GM12878 (cell line): Measurements from ENCODE around the gene FRYL. TPM values are rescaled to one million over a fixed set of nuclear protein-coding genes. Genes with fewer than 3 reads are reported as not detected.

Source experiments
- ATAC-seq: fragments of 200-7000 bp; cut with Tn5 transposase; 3 replicates; pipeline ENCODE4 v1.9.1; 2020; ENCODE audit warnings: mild to moderate bottlenecking, moderate library complexity
- BruUV-seq: library from RNA; stranded (reverse); fragments of 400-500 nt; replicated peaks from 2 replicates; lab custom pipeline; 2021; lab: Mats Ljungman, UMichigan
- CTCF ChIA-PET: fragments of 300-600 bp; sonication (Branson Sonifier 250); formaldehyde crosslinking; extraction: SDS; loops from one replicate; lab custom pipeline; 2021; ENCODE audit warnings: inconsistent platforms; lab: Yijun Ruan, JAX
- POLR2A ChIA-PET: fragments of 350-600 bp; formaldehyde crosslinking; extraction: SDS; loops from one replicate; lab custom pipeline; 2021; ENCODE audit warnings: inconsistent platforms; lab: Charles Lee
- RAD21 ChIA-PET: fragments of 300-600 bp; sonication (Branson Sonifier 250); formaldehyde crosslinking; loops from one replicate; lab custom pipeline; 2023; ENCODE audit warnings: antibody characterized with exemption; ENCODE audit not compliant: unreplicated experiment; lab: Charles Lee
- SMC1A ChIA-PET: fragments of 300-600 bp; sonication (Branson Sonifier 250); formaldehyde crosslinking; loops from one replicate; lab custom pipeline; 2023; ENCODE audit not compliant: unreplicated experiment, uncharacterized antibody; lab: Charles Lee
- DNase-seq: peaks from one replicate; pipeline ENCODE4 v3.0.0-alpha.2; 2011; ENCODE audit warnings: low read depth, low spot score
- FAIRE-seq: peaks from 3 replicates; lab custom pipeline; 2011; peaks lifted over from hg19 to GRCh38; lab: Jason Lieb, UNC
- H2AFZ ChIP-seq: 2 replicates; pipeline ENCODE4 v1.6.0; 2011; ENCODE audit warnings: low read depth, low read length, control low read depth; ENCODE audit not compliant: control insufficient read depth
- H3K27ac ChIP-seq: 2 replicates; pipeline ENCODE4 v1.5.1; 2011; ENCODE audit warnings: control low read depth; ENCODE audit not compliant: control insufficient read depth, insufficient read depth
- H3K27me3 ChIP-seq, 2 experiments: replicated peaks in 1 of 2; 2 replicates each; pipeline versions ENCODE4 v1.6.0 to v1.6.1; 2011; ENCODE audit warnings: low read length in 1 of 2; ENCODE audit not compliant: control insufficient read depth in 2 of 2, insufficient read depth in 2 of 2
- H3K36me3 ChIP-seq, 2 experiments: 2 replicates each; pipeline ENCODE4 v1.5.1; 2011; ENCODE audit warnings: low read length in 1 of 2; ENCODE audit not compliant: control insufficient read depth in 2 of 2, insufficient read depth in 2 of 2
- H3K4me1 ChIP-seq: 2 replicates; pipeline ENCODE4 v1.6.1; 2011; ENCODE audit warnings: mild to moderate bottlenecking, low read length, moderate library complexity, mixed read lengths; ENCODE audit not compliant: control insufficient read depth, insufficient read depth
- H3K4me2 ChIP-seq: 2 replicates; pipeline ENCODE4 v1.6.0; 2011; ENCODE audit warnings: control low read depth; ENCODE audit not compliant: control insufficient read depth, insufficient read depth
- H3K4me3 ChIP-seq: fragments of 200-600 bp; sonication (generic); 2 replicates; pipeline ENCODE4 v1.5.1; 2016
- H3K79me2 ChIP-seq: 2 replicates; pipeline ENCODE4 v1.6.0; 2011; ENCODE audit warnings: low read length; ENCODE audit not compliant: control insufficient read depth, insufficient read depth
- H3K9ac ChIP-seq: 2 replicates; pipeline ENCODE4 v1.8.0; 2011; ENCODE audit warnings: low read length, control low read depth, mixed read lengths; ENCODE audit not compliant: control insufficient read depth, insufficient read depth
- H3K9me3 ChIP-seq: replicated peaks from 3 replicates; pipeline ENCODE4 v1.5.1; 2011; ENCODE audit warnings: mild to moderate bottlenecking, low read length; ENCODE audit not compliant: control insufficient read depth, insufficient read depth
- H4K20me1 ChIP-seq: 2 replicates; pipeline ENCODE4 v1.6.0; 2011; ENCODE audit not compliant: control insufficient read depth, insufficient read depth
- SREBF1 ChIP-seq: IDR thresholded peaks from 2 replicates; pipeline ENCODE4 v1.6.1; 2012; ENCODE audit warnings: mild to moderate bottlenecking, low read length
- TCF3 ChIP-seq: IDR thresholded peaks from 2 replicates; pipeline ENCODE4 v1.6.1; 2012; ENCODE audit warnings: low read depth, mild to moderate bottlenecking, low read length, borderline replicate concordance; ENCODE audit not compliant: insufficient read depth
- ZNF622 ChIP-seq: fragments of 450-650 bp; IDR thresholded peaks from 2 replicates; pipeline ENCODE4 v1.6.1; 2017; ENCODE audit warnings: mild to moderate bottlenecking, inconsistent platforms
- WGBS: methylation state at CpG from one replicate; pipeline ENCODE4 v1.1.6; 2016; ENCODE audit warnings: low lambda C conversion rate; ENCODE audit not compliant: insufficient replicate concordance, insufficient coverage; ENCODE audit errors: missing lambda C conversion rate; 5-methylcytosine and 5-hydroxymethylcytosine counted together
- in situ Hi-C: fragments of 300-500 bp; cut with MboI; formaldehyde crosslinking; loops from 9 replicates; pipeline ENCODE4 v1.14.3; 2018; ENCODE audit warnings: mixed read lengths
- intact Hi-C: fragments of 100-400 bp; cut with micrococcal nuclease; formaldehyde crosslinking; loops from one replicate; pipeline ENCODE4 v1.14.2; 2022; ENCODE audit not compliant: unreplicated experiment
- polyA plus RNA-seq, 11 experiments: library from polyadenylated mRNA; depleted of rRNA in 4 of 11; unstranded in 6 of 11; stranded (reverse) in 5 of 11; fragments of >200 nt; fragmentation: Nextera tagmentation in 4 of 11; fragmentation: Illumina TruSeq in 1 of 11; extraction: Ambion mirVana in 4 of 11; extraction: Trizol in 1 of 11; gene quantifications; 1 replicate in 1 of 11; 2 replicates in 10 of 11; pipeline versions ENCODE4 v1.2.1 to v1.2.3, GENCODE V29; 2011 to 2016; ENCODE audit warnings: inconsistent platforms in 2 of 11, missing spikeins in 2 of 11, low read depth in 1 of 11
- total RNA-seq, 4 experiments: library from RNA; depleted of rRNA in 3 of 4; stranded (reverse); fragments of >200 nt in 3 of 4; fragmentation: Illumina TruSeq in 1 of 4; extraction: Trizol in 1 of 4; gene quantifications; 2 replicates each; pipeline versions ENCODE4 v1.2.1 to v1.2.3, GENCODE V29; 2013 to 2021
- TF ChIP-seq, protein P1 (sequence below): fragments of 450-650 bp; IDR thresholded peaks from 2 replicates; pipeline ENCODE4 v1.6.1; 2018; ENCODE audit warnings: borderline replicate concordance, mild to moderate bottlenecking; ENCODE audit not compliant: partially characterized antibody

Gene FRYL
- total and polyA plus RNA-seq, 10 of the 15 experiments (the other 5 are each of a cell fraction or from before 2014, with no cell fraction given), result 10.3 to 50.6 (median 28.7) TPM

DNA sequence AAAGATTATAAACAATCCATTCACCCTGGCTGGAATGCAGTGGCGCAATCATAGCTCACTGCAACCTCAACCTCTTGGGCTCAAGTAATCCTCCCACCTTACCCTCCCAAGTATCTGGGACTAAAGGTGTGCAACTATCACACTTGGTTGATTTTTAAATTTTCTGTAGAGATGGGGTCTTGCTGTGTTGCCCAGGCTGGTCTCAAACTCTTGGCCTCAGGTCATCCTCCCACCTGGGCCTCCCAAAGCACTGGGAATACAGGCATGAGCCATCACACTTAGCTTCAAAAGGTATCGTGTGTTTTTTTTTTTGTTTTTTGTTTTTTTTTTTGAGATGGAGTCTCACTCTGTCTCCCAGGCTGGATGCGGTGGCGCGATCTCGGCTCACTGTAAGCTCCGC, 71.5 kb downstream of the FRYL start:
- SMC1A ChIA-PET, result no interaction called here
- H4K20me1 ChIP-seq, result no peaks in the 10 kb centered on the region; the same call in 1 of the 2 replicates
- intact Hi-C loops (no loop called here), in situ Hi-C loops (no loop called here)
- no peak overlapping the region for H3K4me2 ChIP-seq
- H3K9ac ChIP-seq, result no peak overlapping the region
- WGBS, result 98% methylated on average over 7 of the region's 7 CpGs
- no peaks in the 10 kb centered on the region; the same call in none of the 2 replicates for H3K79me2 ChIP-seq
- BruUV-seq, result no TSS peak
- no peaks in the 10 kb centered on the region for H3K27me3 ChIP-seq
- no peak for FAIRE-seq
- H3K9me3 ChIP-seq, result no peaks in the 10 kb centered on the region
- ATAC-seq, result no peak
- H2AFZ ChIP-seq, result no peak overlapping the region
- H3K27ac ChIP-seq, result no peak overlapping the region
- no peaks in the 10 kb centered on the region; a peak in 2 of 4 replicates for H3K36me3 ChIP-seq
- no peak for DNase-seq
- TF ChIP-seq, protein P1, sequence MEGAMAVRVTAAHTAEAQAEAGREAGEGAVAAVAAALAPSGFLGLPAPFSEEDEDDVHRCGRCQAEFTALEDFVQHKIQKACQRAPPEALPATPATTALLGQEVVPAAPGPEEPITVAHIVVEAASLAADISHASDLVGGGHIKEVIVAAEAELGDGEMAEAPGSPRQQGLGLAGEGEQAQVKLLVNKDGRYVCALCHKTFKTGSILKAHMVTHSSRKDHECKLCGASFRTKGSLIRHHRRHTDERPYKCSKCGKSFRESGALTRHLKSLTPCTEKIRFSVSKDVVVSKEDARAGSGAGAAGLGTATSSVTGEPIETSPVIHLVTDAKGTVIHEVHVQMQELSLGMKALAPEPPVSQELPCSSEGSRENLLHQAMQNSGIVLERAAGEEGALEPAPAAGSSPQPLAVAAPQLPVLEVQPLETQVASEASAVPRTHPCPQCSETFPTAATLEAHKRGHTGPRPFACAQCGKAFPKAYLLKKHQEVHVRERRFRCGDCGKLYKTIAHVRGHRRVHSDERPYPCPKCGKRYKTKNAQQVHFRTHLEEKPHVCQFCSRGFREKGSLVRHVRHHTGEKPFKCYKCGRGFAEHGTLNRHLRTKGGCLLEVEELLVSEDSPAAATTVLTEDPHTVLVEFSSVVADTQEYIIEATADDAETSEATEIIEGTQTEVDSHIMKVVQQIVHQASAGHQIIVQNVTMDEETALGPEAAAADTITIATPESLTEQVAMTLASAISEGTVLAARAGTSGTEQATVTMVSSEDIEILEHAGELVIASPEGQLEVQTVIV, result no peak
- TF ChIP-seq ZNF622, result no peak
- CTCF ChIA-PET, result interaction anchor here (0.8 kb wide), 1 partner anchor 18 kb away, joined by 3 read pairs; no protein-coding TSS in a partner anchor
- POLR2A ChIA-PET, result no interaction called here
- H3K4me3 ChIP-seq, result no peak overlapping the region
- H3K4me1 ChIP-seq, result no peaks in the 10 kb centered on the region
- RAD21 ChIA-PET, result no interaction called here

DNA sequence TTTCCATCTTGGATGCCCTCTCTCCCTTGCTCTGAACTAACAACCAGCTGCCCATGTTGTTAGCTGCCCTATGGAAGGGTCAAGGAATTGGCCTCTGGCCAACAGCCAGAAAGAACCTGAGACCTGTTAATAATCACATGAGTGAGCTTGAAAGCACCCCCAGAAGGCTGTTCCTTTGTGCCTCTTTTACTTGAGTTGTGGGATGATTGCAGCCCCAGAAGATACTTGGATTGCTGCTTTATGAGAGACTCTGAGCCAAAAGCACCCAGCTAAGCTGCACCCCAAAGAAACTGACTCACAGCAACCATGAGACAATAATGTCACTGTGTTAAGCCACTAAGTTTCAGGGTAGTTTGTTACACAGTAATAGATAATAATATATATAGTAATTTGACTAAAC, 73.3 kb downstream of the FRYL start:
- Histone ChIP-seq H3K79me2 (no peaks in the 10 kb centered on the region; the same call in none of the 2 replicates), H3K4me3 (no peak overlapping the region), H2AFZ (no peak overlapping the region), H3K27ac (no peak overlapping the region), H3K9ac (no peak overlapping the region), H3K9me3 (no peaks in the 10 kb centered on the region), H3K4me2 (no peak overlapping the region), H4K20me1 (no peaks in the 10 kb centered on the region; the same call in 1 of the 2 replicates), H3K36me3 (no peaks in the 10 kb centered on the region; a peak in 2 of 4 replicates), H3K4me1 (no peaks in the 10 kb centered on the region), H3K27me3 (no peaks in the 10 kb centered on the region)
- no peak for DNase-seq
- SMC1A ChIA-PET, result no interaction called here
- no peak for ATAC-seq
- POLR2A ChIA-PET, result interaction anchor here (0.6 kb wide), 1 partner anchor 441 kb away, joined by 3 read pairs; no protein-coding TSS in a partner anchor
- FAIRE-seq, result no peak
- TF ChIP-seq TCF3 (0 out of 2 replicates have a peak, but pooled peaks have one; percentile 31), SREBF1 (no peak)
- RAD21 ChIA-PET, result no interaction called here
- no TSS peak for BruUV-seq
- CTCF ChIA-PET, result no interaction called here
- intact Hi-C loops (no loop called here), in situ Hi-C loops (no loop called here)
